Measurements from ENCODE around the gene WLS.
"Not testable (repeated sequence)": the region's sequence is repeated elsewhere in the genome, so short reads cannot be mapped to it uniquely, and the experiment has no call there.

WLS gene

DNA sequence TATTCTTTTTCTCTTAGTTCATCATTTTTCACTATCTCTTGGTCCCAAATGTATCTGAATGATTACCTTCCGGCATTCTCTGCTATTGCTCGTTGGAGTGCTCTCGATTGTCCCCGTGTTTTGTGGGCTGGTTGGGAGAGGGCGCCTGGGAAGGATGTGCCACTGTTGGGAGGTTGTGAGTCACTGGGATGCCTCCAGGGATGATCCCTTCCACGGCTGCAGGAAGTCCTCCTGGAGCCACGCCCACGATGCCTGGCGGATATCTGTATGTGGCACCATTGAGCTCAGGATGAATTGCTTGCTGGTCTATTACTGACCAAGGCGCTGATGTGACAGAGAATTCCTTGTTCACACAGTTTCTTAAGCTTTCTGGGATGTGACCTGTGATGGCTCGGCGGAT lies 70.7 kb downstream of the WLS start:
- DNase-seq = not testable (repeated sequence)

DNA sequence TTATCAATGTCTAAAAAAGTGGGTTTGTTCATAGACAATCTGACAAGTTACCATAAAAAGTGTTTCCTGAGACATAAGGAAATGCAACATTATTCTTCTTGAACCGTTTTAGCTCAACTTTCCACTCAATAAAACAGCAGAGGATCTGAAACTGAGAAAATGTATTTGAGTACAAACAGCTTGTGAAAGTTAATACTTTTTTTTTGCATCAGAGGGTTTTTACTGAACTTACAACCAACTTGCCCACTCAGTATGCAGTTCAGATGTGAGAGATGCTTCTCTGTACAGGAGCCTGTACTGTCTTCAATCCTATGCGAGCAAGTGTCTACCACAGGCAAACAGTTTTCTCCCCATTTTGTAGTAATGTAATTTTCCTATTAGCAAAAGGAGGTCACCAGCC lies 71.4 kb downstream of the WLS start:
- DNase-seq = not testable (repeated sequence)

DNA sequence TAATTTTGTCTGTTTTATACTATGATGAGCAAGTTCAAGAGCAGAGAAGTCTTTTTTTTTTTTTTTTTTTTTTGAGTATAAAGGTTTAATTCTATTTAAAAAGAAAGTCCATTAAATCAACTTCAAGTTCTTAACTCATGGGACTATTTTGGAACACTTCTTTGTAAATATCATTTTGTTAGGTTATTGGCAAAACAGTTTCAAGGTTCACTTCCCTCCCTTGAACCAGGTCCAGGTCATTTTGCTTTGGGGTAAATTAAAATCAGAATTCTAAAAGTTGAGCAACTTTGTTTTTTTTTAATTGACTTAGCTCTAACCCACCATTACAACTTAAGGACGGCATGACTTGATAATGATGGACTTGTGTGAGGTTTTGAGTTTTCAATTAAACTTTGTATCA lies 72.3 kb downstream of the WLS start:
- DNase-seq = no peak

DNA sequence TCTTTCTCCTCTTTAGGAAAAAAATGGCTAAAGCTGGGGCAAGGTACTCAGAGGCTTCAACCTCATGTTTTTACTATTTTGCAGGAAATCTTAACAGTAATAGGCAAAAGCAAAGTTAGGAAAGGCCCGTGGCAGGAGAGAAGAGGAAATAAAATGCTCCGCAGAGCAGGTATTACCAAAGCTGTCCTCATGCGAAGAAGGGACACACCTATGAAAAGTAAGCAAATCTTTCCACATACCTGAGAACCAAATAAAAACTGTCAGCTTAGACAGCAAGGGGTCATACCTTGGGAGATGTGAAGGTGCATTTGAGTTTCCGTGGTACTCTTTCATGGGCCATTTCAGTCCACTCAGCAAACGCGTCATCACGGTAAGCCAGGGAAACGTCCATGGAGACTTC lies 73.5 kb downstream of the WLS start:
- DNase-seq = no peak

GRCh38 chr1:68157416-68157815 lies 74.9 kb downstream of the WLS start:
- no peak for DNase-seq

GRCh38 chr1:68151690-68152089 lies 80.6 kb downstream of the WLS start:
- DNase-seq = no peak

DNA sequence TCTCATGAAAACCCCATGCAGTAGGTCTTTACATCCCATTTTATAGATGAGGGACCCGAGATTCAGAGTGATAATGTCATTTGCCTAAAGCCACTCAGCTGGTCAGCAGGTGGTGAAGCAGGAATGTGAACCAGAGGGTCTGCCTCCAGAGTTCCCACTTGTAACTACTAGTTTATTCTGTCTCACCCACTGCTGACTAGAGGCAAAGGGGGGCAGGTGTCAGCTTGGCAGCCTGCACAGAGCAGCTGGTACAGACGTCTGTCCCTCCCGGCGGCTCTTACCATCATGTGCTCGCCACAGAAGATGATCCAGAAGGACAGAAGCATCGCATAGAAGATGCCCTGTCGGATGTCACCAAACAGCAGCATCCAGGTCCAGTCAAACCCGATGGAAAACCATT lies 82.4 kb downstream of the WLS start:
- DNase-seq = no peak

- DNase-seq = no peak
These were observed 83.1 kb downstream of the WLS start for GRCh38 chr1:68149110-68149798.

- no peak for DNase-seq
These were observed 83.7 kb downstream of the WLS start for GRCh38 chr1:68148631-68149030.

DNA sequence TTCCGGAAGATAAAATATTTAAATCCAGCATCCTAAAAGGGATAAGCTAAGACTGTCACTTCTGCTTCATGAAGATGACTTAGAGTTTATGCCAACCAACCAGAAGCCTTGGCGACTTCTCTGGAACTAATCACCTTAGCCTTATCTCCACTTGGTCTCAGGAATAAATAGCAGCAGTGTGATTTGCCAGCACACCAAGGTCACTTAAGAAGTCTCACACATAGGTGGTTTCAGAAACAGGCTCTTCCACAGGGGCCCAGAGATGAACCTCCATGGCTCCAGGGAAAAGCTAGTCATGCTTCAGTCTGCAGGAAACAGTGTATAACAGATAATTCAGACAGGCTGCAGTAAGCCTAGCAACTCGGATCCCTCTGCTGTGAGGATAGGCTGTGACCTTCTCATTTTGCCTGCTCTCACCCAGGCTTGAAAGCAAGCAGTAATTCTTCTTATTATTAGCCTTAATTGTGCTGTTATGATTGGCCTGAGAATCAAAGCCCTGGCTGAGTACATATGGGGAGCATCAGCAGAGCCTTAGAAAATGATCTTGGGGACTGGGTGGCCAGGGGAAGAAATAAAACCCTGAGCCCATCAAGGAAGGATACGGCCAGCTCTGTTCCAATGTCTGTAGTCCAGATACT lies 84.7 kb downstream of the WLS start:
- DNase-seq = no peak

DNA sequence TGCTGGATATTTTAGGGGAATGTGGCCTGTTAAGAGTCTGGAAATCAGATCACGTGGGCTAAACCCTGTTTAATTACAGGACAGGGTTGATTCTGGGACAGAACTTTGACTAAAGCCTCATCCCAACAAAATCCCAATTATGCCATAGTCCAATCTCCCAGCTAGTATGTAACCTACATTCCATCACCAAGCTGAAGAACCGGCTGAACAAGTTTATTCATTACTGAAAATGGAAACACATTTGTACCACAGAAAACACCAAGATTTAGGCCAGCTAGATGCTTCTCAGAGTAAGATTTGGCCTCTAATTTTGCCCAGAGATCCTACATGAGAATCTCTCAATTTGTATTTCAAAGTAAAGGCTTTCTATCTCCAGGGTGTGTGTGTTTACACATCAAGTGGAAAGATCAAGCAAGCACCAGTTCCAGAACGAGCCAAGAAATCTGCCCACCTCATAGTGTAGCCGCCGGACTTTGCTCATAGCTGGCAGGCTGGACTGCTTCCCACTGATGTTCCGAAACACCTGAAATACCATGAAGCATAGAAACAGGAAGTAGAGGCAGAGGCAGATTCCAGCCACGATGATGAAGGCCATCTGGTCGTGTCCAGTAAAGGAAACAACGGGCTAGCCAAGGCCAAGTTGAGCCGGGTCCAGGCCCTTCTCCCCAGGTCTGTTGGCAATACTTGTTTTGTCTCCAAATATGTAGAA lies 86.8 kb downstream of the WLS start:
- no peak for DNase-seq

DNA sequence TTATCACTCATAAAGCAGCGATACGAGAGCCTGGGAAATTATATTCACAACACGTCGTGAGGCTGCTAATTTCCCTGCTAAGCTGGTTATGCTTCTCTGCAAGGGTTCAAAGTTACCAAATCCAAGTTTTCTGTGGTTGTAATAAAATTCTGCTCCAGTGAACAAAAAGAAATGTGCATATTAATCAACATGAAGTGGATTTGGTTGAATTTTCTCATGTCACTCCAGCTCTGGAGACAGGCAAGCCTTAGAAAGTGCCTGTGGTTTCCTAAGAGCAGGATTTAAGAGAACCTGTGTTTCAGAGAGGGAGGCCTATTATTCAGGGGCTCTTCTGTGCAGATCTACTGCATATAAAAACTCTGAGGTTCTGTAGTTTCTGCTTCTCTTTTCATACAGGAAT lies 87.5 kb downstream of the WLS start:
- no peak for DNase-seq

- no peak for DNase-seq
These were observed 88.7 kb downstream of the WLS start for GRCh38 chr1:68143633-68144032.

DNA sequence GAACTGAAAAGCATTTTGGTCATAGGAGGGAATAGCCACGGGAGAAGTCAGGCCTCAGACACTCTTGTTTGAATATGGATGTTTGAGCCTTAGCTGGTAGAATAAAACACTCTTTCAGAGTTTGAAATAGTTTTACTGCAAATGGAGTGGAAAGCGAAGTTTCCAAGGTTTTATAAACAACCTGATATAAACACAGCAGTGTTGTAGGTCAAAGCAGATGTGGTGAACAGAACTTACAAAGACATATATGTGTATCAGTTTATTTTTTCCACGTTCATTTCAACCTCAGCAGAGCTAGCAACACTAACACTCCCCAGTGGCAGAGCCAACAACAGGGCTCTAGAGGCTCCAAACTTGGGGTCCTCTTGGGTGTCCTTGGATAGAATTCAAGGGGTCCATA lies 89.9 kb downstream of the WLS start:
- DNase-seq = no peak

DNA sequence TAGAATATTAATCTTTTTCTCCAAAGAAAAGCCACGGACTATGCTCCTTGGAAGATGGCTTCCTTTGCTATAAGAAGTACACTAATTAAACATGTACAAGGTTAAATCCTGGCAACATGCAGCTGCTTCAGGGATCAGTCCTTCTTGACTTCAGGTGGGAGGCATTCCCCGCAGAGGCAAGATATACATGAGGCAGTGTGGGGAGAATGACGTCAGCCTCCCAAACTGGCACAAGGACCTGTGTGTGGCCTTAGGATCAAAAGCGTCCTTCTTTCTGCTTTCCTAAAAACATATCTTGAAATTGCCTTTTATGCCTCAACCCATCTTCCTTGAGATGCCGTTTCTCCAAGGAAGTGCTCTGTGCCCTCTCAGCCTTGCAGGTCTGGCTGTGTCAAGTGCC lies 90.3 kb downstream of the WLS start:
- no peak for DNase-seq

GRCh38 chr1:68141071-68142021 lies 91.0 kb downstream of the WLS start:
- DNase-seq = no peak

DNA sequence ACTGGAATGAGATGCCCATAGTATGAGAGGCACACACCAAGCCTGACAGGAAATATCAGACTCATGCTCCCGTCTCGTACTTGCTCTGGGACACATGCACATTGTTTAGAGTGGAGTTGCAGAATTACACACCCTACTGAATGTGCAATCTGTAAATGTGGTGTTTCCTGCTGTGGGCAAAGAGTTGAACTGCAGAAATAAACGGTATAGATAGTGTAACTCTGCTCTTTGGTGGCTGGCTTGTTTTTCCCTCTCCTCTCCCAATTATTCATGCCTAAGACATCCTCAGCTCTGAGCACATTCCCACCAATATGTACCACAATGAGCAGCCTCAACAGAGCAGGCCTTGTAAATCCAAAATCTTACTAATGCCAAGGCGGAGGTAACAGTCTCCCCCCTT lies 91.8 kb downstream of the WLS start:
- no peak for DNase-seq

DNA sequence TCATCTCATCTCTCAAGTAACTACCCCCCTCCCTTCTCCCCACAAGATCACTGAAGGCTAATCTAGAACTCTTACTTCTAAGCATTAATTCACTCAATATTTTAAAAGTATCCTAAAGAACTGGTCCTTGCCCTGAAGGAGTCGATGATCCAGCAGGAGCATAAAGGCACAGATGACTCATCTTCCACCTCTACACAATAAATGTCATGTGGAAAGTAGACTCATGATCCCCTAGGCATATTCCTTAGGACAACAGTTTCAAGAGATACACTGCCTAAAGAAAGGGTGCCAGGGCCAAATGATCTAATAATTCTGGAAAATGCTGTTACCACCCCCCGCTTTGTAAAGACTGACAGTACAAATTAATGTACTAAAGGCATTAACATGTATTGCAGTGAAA lies 96.1 kb downstream of the WLS start:
- no peak for DNase-seq

GRCh38 chr1:68132426-68133130 lies 99.7 kb downstream of the WLS start:
- no peak for DNase-seq

- no peak for DNase-seq
These were observed 101.1 kb downstream of the WLS start for GRCh38 chr1:68131261-68131660.

GRCh38 chr1:68129536-68130250 lies 102.6 kb downstream of the WLS start:
- DNase-seq = no peak

GRCh38 chr1:68128820-68129219 lies 103.5 kb downstream of the WLS start:
- no peak for DNase-seq
